ENCODE results near the gene KRTAP9-7.
"Not testable (repeated sequence)": the region's sequence is repeated elsewhere in the genome, so short reads cannot be mapped to it uniquely, and the experiment has no call there.

The KRTAP9-7 gene

DNA sequence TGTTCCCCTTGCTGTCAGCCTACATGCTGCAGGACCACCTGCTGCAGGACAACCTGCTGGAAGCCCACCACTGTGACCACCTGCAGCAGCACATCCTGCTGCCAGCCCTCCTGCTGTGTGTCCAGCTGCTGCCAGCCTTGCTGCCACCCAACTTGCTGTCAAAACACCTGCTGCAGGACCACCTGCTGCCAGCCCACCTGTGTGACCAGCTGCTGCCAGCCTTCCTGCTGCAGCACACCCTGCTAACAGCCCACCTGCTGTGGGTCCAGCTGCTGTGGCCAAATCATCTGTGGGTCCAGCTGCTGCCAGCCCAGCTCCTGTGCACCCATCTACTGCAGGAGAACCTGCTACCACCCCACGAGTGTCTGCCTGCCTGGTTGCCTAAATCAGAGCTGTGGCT, 4.2 kb upstream of the KRTAP9-7 start:
- not testable (repeated sequence) for DNase-seq (ENCODE audit: low read depth, low spot score)

DNA sequence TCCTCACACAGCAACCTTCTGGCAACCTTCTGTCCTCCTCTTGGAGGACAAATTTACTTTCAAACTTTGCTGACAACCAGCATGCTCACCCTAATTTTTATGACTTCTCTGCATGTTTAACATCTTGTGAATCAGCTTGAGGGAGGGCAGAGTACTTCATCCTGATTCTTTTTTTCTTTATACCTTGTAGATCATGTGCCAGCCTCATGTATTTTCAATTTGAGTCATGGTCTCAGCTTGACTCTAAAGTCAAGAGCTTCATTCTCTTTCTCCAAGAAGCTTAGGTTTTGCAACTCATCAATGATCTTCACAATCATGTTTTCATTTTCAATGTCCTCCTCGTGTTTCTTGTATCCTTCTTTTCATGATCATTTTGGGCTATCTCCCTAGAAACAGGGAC, 3.6 kb upstream of the KRTAP9-7 start:
- no peak for DNase-seq (ENCODE audit: low read depth, low spot score)

DNA sequence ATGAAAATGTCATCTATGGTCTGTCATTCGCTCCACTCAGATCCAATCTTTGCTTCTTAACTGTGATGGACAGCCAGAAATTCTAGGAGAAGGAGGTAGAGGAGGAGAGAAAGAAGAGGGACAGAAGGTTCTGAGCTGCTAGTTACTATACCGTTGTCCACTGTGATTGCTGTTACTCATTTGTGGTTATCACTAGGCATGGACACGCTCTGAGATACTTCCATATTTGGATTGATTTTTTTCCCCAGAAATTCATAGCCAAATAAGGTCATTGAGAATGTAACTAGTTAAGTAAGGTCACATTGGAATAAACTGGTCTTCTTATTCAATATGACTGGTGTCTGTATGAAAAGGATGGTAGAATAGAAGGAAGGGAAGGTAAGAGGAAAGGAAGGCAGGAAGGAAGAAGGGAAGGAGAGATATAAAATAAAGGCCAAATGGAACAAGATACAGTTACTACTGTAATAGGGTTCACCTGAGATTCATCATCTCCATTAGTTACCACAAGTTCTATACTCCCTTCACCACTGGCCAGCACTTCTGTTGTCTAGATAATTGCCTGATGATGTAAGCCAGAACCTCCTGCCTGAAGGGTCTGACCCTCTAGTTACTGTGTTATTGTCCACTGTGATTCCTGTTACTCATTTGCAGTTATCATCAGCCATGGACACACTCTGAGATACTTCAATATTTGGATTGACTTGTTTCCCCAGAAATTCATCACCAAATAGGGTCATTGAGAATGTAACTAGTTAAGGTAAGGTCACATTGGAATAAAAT, 2.9 kb downstream of the KRTAP9-7 start:
- DNase-seq (ENCODE audit: low read depth, low spot score), result no peak

DNA sequence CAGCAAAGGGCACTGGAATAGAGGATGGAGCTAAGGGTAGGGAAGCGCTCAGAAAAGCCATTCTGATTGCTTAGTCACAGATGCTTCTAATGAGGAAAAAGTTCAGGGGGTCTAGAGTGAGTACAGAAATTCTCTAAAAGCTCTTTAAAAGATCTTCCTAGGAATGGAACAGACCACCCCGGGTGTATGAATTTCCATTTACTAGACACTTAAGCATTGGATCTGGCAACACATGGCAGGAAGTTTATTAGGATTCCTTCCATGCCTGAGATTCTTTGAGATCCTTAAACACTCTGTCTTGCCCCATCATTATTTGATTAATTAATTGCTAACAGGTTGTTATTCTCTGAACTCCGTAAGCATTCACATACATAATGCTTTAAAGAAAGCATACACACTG, 8.5 kb downstream of the KRTAP9-7 start:
- no peak for DNase-seq (ENCODE audit: low read depth, low spot score)

DNA sequence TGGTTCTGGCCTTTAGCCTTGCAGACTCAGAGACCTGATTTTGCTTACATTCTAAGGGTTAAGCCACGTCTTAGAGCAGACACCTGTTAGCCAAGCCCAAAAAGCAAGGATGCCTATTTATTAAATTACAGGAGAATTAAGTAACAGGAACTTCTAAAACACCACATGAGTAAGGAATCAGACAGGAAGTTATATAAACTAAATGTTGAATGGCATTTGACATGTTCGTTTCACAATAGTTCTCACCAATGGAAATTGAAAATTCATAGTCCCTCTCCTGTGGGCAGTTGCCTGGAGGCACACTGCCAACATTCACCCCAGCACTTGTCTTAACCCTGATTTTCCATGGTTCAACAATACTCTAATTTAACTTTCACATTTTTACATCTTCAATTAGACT, 9.0 kb downstream of the KRTAP9-7 start:
- no peak for DNase-seq (ENCODE audit: low read depth, low spot score)

DNA sequence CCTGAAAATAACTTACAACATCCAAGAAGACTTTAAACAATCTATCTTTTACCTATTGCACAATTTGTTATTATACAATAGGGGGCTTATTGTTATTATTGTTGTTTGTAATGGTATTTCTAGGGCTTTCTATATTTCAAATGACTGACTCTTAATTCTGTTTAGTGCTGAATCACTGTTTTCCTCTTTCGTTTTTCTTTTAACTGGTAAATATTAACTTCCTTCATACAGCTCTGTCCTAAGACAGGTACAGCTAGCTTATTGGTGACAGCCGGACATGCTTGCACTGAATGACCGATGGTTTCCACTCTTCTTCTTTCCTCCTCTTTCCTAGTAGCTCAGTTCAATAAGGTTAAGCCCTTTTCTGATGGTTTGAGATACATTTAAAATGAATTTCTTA, 11.6 kb downstream of the KRTAP9-7 start:
- no peak for DNase-seq (ENCODE audit: low read depth, low spot score)

DNA sequence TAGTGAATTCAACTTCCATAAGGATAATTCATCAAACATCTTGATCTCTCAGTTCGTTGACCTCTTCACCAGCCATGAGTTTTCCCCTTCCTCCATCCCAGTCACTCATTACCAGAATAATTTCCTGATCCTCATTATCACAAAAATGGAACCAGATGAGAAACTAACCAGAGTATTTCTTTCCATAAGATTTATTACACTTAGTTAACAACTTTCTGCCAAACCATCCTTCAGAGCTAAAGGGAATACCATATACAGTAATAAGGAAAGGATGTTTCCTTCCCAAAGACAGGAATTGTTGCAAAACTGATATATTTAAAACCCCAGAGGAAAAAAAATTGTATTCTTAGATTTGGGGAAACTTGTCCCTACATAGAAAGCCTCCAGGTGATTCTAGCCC, 18.5 kb downstream of the KRTAP9-7 start:
- DNase-seq (ENCODE audit: low read depth, low spot score), result no peak

DNA sequence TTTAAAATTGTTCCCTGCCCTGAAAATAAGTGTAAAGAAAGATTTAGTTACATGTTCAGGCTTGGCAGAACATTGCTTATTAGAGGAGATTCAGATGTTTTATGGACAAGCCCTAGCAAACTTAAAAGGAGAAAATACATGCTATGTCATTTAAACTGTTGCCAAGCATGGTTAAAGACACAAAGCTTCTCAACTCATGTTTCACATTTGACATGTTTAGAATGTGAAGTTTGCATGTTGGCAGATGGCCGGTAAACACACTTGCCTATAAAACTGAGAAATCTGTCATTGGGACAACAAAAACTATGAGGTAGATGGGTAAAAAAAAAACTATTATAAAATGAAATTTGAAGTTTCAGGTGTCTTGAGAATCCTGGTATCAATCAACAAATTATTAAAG, 21.3 kb downstream of the KRTAP9-7 start:
- DNase-seq (ENCODE audit: low read depth, low spot score), result no peak

DNA sequence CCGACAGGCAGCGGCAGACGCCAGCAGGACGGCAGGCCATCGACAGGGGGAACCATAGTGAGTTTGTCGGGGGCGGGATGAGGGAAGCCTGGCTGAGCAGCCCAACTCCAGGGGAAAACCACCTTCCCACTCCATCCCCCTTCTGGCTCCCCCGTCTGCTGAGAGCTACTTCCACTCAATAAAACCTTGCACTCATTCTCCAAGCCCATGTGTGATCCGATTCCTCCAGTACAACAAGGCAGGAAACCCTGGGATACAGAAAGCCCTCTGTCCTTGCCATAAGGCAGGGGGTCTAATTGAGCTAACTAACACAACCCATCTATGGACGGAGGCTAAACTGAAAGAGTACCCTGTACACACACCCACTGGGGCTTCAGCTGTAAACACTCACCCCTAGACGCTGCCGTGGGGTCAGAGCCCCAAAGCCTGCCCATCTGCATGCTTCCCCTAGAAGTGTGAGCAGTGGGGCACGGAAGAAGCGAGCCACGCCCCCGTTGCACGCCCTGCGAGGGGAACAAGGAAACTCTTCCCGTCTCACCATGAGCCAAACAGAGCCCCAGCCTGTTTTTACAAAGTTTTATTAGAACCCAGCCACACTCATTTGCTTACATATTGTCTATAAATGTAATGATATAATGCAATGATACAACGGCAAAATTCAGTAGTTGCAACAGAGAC, 23.1 kb downstream of the KRTAP9-7 start:
- DNase-seq (ENCODE audit: low read depth, low spot score), result no peak

DNA sequence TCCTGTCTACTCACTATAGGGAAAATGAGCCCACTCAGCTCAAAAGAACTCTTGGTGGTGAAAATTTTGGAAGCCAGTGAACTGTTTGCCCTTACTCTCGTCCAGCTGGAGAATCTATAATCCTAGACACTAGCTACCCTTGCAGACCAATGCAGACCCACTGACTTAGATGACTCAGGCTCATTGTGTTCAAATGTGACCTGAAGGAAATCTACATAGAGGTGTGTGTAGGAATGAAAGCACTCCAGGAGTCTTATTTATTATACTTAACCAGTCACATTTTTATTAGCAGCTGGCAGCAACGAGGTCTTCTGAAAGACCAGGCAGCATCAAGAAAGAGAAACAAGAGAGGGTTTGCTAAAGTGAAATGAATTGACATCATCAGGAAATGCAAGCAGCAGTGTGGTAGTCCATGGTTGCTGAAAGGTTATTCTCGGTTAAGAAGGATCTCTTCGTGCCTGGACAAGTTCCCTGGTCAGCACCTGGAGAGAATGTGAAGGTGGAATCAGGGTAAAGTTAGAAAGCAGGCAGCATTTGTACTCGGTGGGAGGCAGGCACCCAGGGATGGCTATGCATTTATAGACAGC, 25.8 kb downstream of the KRTAP9-7 start:
- no peak for DNase-seq (ENCODE audit: low read depth, low spot score)

DNA sequence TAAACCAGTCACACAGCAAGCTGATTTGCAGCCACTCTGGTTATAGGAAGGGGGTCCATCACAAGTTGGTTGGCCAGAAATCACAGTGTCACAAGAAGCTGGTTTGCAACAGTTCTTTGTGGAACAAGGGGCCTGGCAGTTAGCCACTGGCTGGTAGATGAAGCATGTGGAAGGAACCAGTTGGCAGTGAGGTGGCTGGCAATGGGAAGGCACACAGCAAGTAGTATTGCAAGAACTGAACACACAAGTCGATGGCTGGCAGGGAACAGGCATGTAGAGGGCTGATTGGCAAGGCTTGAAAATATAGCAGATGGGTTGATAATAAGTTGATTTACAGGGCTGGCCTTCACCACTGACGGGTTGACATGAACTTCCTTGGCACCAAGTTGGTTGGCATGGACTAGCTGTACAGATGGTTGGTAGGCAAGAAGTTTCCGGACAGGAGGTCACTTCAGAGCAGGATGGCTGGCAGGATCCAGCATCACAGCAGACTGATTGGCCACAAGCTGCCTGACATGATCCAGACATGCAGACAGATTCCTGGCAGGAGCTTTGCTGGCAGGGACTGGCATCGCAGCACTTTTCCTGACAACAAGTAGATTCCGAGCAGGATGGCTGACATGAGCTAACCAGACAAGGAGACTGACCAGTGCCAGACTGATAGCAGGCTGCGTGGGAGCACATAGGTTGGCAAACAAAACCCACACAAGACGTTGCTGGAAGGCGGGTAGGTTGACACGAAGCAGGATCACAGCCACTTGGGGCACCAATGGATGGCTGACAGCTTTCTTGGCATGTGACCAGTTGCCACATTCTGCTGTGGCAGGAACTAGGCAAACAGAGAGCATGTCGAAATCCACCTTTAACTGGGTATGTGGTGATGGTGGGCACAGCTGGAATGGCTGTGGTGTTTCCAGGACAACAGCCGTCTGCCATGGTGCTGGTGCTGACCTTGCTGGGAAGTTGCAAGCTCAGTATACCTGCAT, 26.7 kb downstream of the KRTAP9-7 start, which contains the start of gene KRTAP29-1:
Gene KRTAP29-1 (minus strand): TSS at position 936 of the 986 bp plus-strand sequence. CDS start 0 bp downstream, at position 936.
- DNase-seq (ENCODE audit: low read depth, low spot score), result no peak

DNA sequence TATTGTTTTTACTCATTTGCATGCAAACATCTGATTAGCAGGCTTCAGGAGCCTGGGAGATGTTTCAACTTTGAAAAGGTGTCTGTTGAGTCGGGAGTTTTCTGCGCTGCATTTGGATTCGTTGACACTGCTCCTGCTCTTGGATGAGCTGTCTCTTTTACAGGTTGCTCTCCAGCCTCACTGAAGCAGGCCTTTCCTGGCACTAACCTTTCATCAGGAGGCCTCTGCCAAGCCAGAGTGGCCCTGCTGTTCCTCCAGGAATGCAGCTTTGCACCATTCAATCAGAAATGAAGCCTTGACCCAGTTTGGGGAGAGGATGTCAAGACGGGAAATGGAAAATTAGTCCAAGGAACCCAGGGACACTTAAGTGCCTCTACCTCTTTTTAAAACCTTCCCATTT, 27.5 kb downstream of the KRTAP9-7 start:
- DNase-seq (ENCODE audit: low read depth, low spot score), result no peak

DNA sequence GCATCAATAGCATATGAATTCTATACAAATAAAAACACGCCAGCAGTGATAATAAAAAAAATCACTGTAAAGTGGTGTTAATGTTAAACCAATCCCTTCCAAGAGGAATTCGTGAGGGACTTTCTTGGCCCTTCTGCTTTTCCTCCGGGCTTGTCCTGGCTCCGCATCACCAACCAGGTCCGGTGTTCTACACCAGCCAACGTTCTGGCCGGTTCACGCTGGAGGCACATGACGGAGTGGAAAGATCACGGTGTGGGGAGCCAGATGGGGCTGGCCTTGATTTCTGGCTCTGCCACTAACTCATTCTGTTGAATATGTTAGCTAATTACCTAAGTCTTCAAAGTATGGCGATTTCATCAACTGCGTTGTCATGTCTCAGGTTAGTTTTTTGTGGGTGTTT, 28.6 kb downstream of the KRTAP9-7 start:
- DNase-seq (ENCODE audit: low read depth, low spot score), result no peak

DNA sequence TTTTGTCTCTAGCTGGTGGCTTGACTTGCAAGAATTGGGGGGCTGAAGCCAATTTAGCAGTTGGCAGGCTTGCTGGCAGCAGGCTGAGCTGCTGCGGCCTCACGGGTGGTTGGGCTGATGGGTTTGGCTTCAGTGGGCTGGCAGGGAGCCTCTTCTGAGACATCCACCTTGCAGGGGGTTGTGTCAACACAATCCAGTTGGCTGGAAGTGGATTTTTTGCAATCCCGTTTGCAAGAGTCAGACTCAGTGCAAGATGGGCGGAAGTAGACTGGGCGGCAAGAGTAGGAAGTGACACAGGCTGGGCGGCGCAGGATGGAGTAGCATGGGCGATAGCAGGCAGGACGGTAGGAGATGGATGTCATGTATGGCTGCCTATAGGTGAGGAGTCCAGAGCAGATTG, 32.1 kb downstream of the KRTAP9-7 start:
- peak; percentile 60 for DNase-seq (ENCODE audit: low read depth, low spot score)

DNA sequence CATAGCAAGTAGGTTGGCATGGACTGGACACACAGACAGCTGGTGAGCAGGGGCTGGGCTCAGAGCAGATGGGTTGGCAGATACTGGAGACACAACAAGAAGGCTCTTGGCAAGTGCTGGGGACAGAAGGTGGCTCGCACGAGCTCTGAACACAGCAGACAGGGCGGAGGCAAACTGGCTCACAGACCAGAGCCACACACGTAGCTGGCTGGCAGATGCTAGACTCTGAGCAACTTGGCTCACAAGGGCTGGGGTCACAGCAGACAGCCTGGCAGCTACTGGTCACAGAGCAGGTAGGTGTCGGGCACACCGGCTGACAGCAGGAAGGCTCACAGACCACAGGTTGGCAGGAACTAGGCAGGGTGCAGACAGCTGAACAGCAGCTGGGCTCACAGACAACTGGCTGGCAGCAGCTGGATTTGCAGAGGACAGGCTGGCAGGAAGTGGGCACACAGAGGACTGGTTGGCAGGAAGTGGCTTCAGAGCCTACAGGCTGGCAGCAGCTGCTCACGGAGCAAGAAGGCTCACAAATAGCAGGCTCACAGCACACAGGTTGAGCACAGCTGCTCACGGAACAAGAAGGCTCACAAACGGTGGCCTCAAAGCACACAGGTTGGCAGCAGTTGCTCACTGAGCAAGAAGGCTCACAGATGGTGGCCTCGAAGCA, 32.9 kb downstream of the KRTAP9-7 start:
- no peak for DNase-seq (ENCODE audit: low read depth, low spot score)

DNA sequence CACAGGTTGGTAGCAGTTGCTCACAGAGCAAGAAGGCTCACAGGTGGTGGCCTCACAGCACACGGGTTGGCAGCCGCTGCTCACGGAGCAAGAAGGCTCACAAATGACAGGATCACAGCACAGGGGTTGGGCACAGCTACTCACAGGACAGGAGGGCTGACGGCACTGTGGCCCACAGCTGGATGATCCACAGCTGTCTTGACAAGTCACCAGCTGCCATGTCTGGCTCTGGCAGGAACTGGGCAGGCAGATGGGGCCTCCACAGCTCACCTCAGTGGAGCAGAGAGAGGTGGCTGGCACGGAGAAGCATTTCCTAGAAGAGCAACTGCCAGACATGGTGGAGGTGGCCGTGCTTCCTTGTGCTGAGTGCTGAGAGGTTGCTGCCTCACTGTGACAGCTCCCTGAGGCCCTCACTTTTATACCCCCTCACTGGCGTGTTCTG, 33.4 kb downstream of the KRTAP9-7 start, which contains the start of gene KRTAP16-1:
Gene KRTAP16-1 (minus strand): TSS at position 392 of the 442 bp plus-strand sequence. CDS start 56 bp downstream, at position 336.
- no peak for DNase-seq (ENCODE audit: low read depth, low spot score)

DNA sequence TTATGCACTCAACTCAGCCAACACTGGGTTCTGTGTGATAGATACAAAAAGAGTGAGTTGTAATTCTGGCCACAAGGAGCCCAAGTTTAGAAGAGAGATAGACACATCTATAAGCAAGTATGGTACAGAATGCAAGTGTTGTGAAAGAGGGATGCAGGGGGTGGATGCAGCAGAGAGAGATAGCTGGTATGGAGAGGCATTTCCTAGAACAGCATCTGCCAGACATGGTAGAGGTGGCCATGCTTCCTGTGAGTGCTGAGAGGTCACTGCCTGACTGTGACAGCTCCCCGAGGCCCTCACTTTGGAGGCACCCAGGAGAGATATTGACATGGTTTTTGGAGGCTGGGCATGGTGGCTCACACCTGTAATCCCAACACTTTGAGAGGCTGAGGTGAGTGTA, 35.6 kb downstream of the KRTAP9-7 start:
- no peak for DNase-seq (ENCODE audit: low read depth, low spot score)

DNA sequence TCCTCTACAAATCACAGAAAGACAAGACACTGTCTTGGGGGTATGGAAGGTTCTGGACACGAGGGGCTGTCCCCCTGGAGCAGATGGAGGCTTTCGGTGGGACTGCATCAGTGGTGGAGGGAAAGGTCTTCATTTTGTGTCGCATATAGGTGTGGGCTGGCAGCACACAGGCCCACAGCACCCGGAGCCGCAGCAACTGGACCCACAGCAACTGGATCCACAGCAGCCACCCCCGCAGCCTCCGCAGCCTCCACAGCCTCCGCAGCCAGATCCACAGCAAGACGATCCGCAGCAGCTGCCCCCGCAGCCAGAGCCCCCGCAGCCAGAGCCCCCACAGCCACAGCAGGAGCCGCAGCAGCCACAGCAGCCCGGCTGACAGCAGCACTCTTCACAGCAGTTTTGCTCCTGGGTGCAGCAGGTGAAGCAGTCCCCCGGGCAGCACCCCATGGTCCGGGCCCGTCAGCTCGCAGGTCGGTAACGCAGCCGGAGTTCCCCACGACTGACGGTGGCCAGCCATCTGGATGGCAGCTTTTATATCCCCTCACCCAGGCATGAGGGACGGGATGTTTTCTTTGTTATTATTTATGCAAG, 39.8 kb downstream of the KRTAP9-7 start, which contains the start of gene KRTAP17-1:
Gene KRTAP17-1 (minus strand): TSS at position 507 of the 591 bp plus-strand sequence. CDS start 60 bp downstream, at position 447.
- no peak for DNase-seq (ENCODE audit: low read depth, low spot score)

DNA sequence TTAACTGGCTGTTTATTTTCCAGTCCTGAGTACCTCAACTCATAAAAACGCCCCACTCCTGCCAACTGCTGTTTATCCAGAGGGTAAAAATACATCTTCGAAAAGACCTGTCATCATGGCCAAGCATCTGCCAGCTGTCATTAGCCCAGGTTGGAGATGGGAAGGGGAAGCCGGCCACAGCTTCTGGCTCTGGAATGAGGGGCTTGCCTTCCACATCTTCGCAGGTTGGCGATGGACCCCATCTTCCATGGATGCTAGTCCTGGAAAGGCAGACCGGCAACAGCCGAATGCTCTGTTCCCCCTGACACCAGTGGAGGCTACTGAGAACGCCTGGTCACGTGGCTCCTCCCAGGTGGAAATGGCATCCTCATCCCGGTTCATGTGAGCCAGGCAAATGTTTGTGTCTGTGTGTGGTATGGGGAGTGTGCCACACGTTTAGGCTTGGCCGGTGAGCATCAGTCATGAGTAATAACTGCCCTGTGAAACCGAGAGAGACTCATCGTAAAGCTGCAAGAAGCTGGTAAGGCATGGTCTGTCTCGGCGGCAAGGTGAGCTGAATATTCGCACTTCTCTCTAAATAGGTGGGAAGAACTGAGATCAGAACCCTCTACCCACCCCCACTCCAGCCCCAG, 40.4 kb downstream of the KRTAP9-7 start:
- DNase-seq (ENCODE audit: low read depth, low spot score), result no peak

DNA sequence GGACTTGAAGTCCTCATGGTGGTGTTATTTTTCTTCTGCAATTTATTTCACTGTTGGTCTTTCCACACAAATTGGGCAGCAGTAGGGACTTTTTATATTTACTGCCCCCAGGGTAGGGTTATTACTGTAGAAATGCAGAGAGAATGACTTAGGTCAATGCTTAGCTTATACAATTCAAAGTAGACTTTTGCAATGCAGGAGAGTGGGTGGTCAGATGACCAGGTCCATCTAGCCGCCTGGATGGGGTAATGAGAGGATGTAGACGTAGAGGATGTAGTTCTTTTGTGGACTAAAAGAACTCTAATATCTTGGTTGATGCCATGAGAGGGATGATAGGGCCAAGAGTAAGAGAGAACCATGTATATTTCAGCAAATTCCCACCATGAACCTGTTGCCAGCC, 42.7 kb downstream of the KRTAP9-7 start:
- DNase-seq (ENCODE audit: low read depth, low spot score), result no peak
